B cell (primary cell): ENCODE data around the gene HOXA9. TPM values are rescaled to one million over a fixed set of nuclear protein-coding genes. Genes with fewer than 3 reads are reported as not detected.

Experiments
- ATAC-seq: fragments of 200-7000 bp; cut with Tn5 transposase; one replicate; pipeline ENCODE4 v1.10.0; 2021; ENCODE audit warnings: low read depth, mild to moderate bottlenecking, moderate number of reproducible peaks, moderate library complexity
- CTCF ChIA-PET: fragments of 350-600 bp; sonication (Branson Sonifier 250); formaldehyde crosslinking; loops from one replicate; lab custom pipeline; 2021; ENCODE audit warnings: antibody characterized with exemption, inconsistent platforms; lab: Charles Lee
- POLR2A ChIA-PET: fragments of 350-600 bp; sonication (Branson Sonifier 250); formaldehyde crosslinking; loops from one replicate; lab custom pipeline; 2021; ENCODE audit warnings: antibody characterized with exemption; lab: Charles Lee
- DNase-seq: peaks from one replicate; pipeline ENCODE4 v3.0.0; 2013
- H2AFZ ChIP-seq: 2 replicates; pipeline ENCODE4 v1.6.1; 2012; ENCODE audit warnings: mild to moderate bottlenecking, low read depth, low read length; ENCODE audit not compliant: insufficient read depth, poor library complexity, severe bottlenecking
- H3K27ac ChIP-seq, 2 donors: 1 replicate in 1 of 2; 2 replicates in 1 of 2; pipeline ENCODE4 v1.5.1; 2012 to 2013; ENCODE audit warnings: low read length in 2 of 2, mild to moderate bottlenecking in 2 of 2, moderate library complexity in 1 of 2
- H3K27me3 ChIP-seq, 4 experiments: fragments of 200-600 bp in 1 of 4; sonication (generic) in 1 of 4; replicated peaks in 1 of 4; 1 replicate in 2 of 4; 2 replicates in 2 of 4; pipeline versions ENCODE4 v1.6.1 to v1.7.0; 2013 to 2016; ENCODE audit warnings: low read length in 3 of 4, mild to moderate bottlenecking in 2 of 4, mixed read lengths in 1 of 4, moderate library complexity in 1 of 4; ENCODE audit not compliant: insufficient read depth in 4 of 4, control insufficient read depth in 3 of 4; ENCODE audit errors: control extremely low read depth in 1 of 4
- H3K36me3 ChIP-seq, 2 experiments: replicated peaks in 1 of 2; 1 replicate in 1 of 2; 2 replicates in 1 of 2; pipeline versions ENCODE4 v1.6.1 to v1.7.1; 2013; ENCODE audit warnings: low read length in 1 of 2; ENCODE audit not compliant: insufficient read depth in 2 of 2, control insufficient read depth in 1 of 2; ENCODE audit errors: control extremely low read depth in 1 of 2, extremely low read depth in 1 of 2
- H3K4me1 ChIP-seq, 2 donors: fragments of 200-600 bp in 1 of 2; sonication (generic) in 1 of 2; 1 replicate in 1 of 2; 2 replicates in 1 of 2; pipeline versions ENCODE4 v1.5.1 to v1.6.1; 2013 to 2017; ENCODE audit warnings: low read length in 2 of 2; ENCODE audit not compliant: control insufficient read depth in 2 of 2, insufficient read depth in 2 of 2
- H3K4me2 ChIP-seq: replicated peaks from 2 replicates; pipeline ENCODE3; 2012; ENCODE audit warnings: mild to moderate bottlenecking, low read depth, low read length; ENCODE audit not compliant: poor library complexity, severe bottlenecking
- H3K4me3 ChIP-seq, 5 experiments: fragments of 200-600 bp in 1 of 5; sonication (generic) in 1 of 5; 1 replicate in 3 of 5; 2 replicates in 2 of 5; pipeline versions ENCODE4 v1.5.1 to v1.7.0; 2011 to 2016; ENCODE audit warnings: low read length in 4 of 5, mild to moderate bottlenecking in 4 of 5, low read depth in 2 of 5, control low read depth in 1 of 5, moderate library complexity in 1 of 5; ENCODE audit not compliant: insufficient read depth in 1 of 5; ENCODE audit errors: control extremely low read depth in 1 of 5, extremely low read depth in 1 of 5
- H3K79me2 ChIP-seq: fragments of 200-600 bp; sonication (generic); one replicate; pipeline ENCODE4 v1.6.0; 2016; ENCODE audit warnings: low read length; ENCODE audit not compliant: control insufficient read depth, insufficient read depth
- H3K9ac ChIP-seq: fragments of 200-600 bp; sonication (generic); 2 replicates; pipeline ENCODE4 v1.6.1; 2017; ENCODE audit warnings: mild to moderate bottlenecking, low read length, moderate library complexity
- H3K9me3 ChIP-seq, 3 donors: one replicate each; pipeline versions ENCODE4 v1.6.1 to v1.7.1; 2013; ENCODE audit warnings: low read length in 2 of 3; ENCODE audit not compliant: control insufficient read depth in 2 of 3, insufficient read depth in 1 of 3; ENCODE audit errors: control extremely low read depth in 1 of 3
- H4K20me1 ChIP-seq: 2 replicates; pipeline ENCODE4 v1.6.0; 2012; ENCODE audit warnings: mild to moderate bottlenecking, low read length; ENCODE audit not compliant: insufficient read depth, control insufficient read depth, poor library complexity, severe bottlenecking
- H3K27ac Mint-ChIP-seq: one replicate; pipeline ENCODE4 v1.8.0; 2021; ENCODE audit warnings: mixed read lengths
- H3K27me3 Mint-ChIP-seq: one replicate; pipeline ENCODE4 v1.8.0; 2021; ENCODE audit warnings: mixed read lengths
- H3K4me1 Mint-ChIP-seq: one replicate; pipeline ENCODE4 v1.8.0; 2021; ENCODE audit warnings: mixed read lengths
- H3K4me3 Mint-ChIP-seq: one replicate; pipeline ENCODE4 v1.8.0; 2021; ENCODE audit warnings: mixed read lengths
- H3K9me3 Mint-ChIP-seq: one replicate; pipeline ENCODE4 v1.8.0; 2022; ENCODE audit warnings: mixed read lengths; ENCODE audit not compliant: insufficient read depth
- EZH2 ChIP-seq: IDR thresholded peaks from 2 replicates; pipeline ENCODE4 v1.6.1; 2012; ENCODE audit warnings: borderline replicate concordance, low read depth, mild to moderate bottlenecking, moderate library complexity, low read length; ENCODE audit not compliant: insufficient read depth, poor library complexity, severe bottlenecking
- WGBS: methylation state at CpG from one replicate; pipeline ENCODE4 v1.1.5; 2013; ENCODE audit warnings: missing lambda C conversion rate; ENCODE audit not compliant: insufficient coverage; 5-methylcytosine and 5-hydroxymethylcytosine counted together
- intact Hi-C: fragments of 100-400 bp; cut with micrococcal nuclease; formaldehyde crosslinking; loops from one replicate; pipeline ENCODE4 v1.10.0; 2022
- polyA plus RNA-seq: library from polyadenylated mRNA; depleted of rRNA; stranded (reverse); fragments of >200 nt; gene quantifications from 2 replicates; pipeline ENCODE4 v1.2.3, GENCODE V29; 2012
- total RNA-seq, 2 donors: library from RNA; stranded (reverse); fragments of 120-200 nt in 1 of 2; gene quantifications; 1 replicate in 1 of 2; 2 replicates in 1 of 2; pipeline versions ENCODE4 v1.2.3 to v1.2.4, GENCODE V29; 2013 to 2022
- TF ChIP-seq, protein P1 (sequence below): fragments of 200-600 bp; IDR thresholded peaks from one replicate; pipeline ENCODE4 v1.8.0; 2022; ENCODE audit warnings: antibody characterized with exemption, mild to moderate bottlenecking

Gene HOXA9
- total and polyA plus RNA-seq, 2 donors (not counting 1 experiment from before 2014, with no cell fraction given): 0.07 TPM; not detected in 1

DNA sequence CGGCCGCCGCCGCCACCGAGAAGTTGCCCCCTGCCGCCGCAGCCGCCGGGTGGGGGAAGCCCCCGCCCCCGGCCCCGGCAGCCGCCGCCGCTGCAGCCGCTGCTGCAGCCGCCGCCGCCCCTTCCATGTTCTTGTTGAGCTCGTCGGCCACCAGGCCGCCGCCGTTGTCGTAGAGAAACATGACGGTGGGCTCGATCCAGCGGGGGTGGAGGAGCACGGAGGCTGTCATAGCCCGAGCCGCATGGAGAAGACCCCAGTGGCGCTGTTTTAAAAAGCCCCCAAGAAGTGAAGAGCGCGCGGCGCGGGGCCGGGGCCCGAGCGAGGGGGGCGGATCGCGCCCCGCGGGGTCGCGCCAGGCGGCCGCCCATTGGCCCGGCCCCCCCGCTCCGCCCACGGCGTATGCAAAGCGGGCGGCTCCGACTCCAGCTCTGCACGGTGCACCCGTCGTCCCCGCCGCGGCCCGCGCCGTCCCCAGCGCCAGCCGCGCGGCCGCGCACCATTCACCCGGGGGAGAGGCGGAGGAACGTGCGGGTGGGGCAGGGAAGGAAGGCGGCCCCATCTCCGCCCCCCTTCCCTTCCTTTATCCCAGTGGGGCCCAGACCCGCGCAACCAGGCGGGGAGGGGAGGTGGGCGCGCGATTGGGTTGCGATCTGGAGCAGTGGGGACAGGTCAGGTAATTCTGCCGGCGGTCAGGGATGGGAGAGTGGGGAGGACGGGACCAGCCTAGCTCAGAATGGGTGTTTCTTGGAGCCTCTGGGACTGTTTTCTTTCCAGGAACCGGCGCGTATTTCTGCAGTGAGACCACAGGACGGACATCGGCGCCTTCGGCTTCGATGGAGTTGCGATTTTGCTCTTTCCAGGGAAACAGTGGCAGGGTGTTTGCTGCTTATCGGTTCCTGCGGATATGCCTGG is 34.8 kb upstream of the HOXA9 start, which contains the start of gene HOXA13:
Gene HOXA13, minus strand, starts transcription at position 243 of the 912 bp plus-strand sequence. Its CDS starts 14 bp downstream, at position 229.
- intact Hi-C loops: loop anchor here (2.0 to 10.0 kb wide), 4 partner anchors 39 to 1212 kb away; partner anchors contain the start of genes CREB5 and EVX1
- Histone ChIP-seq H3K27me3 (peaks cover 3 to 84% (median 83%) of the 10 kb centered on the region in 4 experiments), H3K4me2 (peak within 1 kb of the TSS; percentile 78), H3K36me3 (no peaks in the 10 kb centered on the region), H2AFZ (peak within 1 kb of the TSS; percentile 38), H3K4me3 (peak within 1 kb of the TSS in 4 of 5 experiments; percentile 13 to 48 (median 39)), H3K9ac (peak within 1 kb of the TSS; percentile 21), H3K27ac (no peak within 1 kb of the TSS), H4K20me1 (no peaks in the 10 kb centered on the region), H3K79me2 (no peaks in the 10 kb centered on the region), H3K4me1 (peaks cover 42 to 66% of the 10 kb centered on the region in 2 donors), H3K9me3 (peaks cover 0 to 50% (median 2%) of the 10 kb centered on the region in 3 donors)
- POLR2A ChIA-PET: no interaction called here
- peak within 1 kb of the TSS; percentile 63 for H3K27ac Mint-ChIP-seq
- DNase-seq (peak; percentile 53), ATAC-seq (peak; percentile 73)
- peaks cover 39% of the 10 kb centered on the region for H3K4me1 Mint-ChIP-seq
- CTCF ChIA-PET: interaction anchor here (0.5 to 2.5 kb wide), 8 partner anchors 8 to 1307 kb away, joined by 3 to 11 read pairs (median 6); partner anchors contain the start of genes HOXA11 and HOXA6
- peak within 1 kb of the TSS; percentile 91 for H3K4me3 Mint-ChIP-seq
- TF ChIP-seq, protein P1, sequence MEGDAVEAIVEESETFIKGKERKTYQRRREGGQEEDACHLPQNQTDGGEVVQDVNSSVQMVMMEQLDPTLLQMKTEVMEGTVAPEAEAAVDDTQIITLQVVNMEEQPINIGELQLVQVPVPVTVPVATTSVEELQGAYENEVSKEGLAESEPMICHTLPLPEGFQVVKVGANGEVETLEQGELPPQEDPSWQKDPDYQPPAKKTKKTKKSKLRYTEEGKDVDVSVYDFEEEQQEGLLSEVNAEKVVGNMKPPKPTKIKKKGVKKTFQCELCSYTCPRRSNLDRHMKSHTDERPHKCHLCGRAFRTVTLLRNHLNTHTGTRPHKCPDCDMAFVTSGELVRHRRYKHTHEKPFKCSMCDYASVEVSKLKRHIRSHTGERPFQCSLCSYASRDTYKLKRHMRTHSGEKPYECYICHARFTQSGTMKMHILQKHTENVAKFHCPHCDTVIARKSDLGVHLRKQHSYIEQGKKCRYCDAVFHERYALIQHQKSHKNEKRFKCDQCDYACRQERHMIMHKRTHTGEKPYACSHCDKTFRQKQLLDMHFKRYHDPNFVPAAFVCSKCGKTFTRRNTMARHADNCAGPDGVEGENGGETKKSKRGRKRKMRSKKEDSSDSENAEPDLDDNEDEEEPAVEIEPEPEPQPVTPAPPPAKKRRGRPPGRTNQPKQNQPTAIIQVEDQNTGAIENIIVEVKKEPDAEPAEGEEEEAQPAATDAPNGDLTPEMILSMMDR: no peak
- TF ChIP-seq EZH2: peak; percentile 99
- H3K27me3 Mint-ChIP-seq: peaks cover 80% of the 10 kb centered on the region
- no peaks in the 10 kb centered on the region for H3K9me3 Mint-ChIP-seq
- WGBS: 3% methylated on average over 99 of the region's 99 CpGs
